ENCODE measurements around the gene LMAN2. TPM values are rescaled to one million over a fixed set of nuclear protein-coding genes. Genes with fewer than 3 reads are reported as not detected.

LMAN2 gene
- total RNA-seq, 4 donors from 2014 or later: 225 to 384 (median 257) TPM

DNA sequence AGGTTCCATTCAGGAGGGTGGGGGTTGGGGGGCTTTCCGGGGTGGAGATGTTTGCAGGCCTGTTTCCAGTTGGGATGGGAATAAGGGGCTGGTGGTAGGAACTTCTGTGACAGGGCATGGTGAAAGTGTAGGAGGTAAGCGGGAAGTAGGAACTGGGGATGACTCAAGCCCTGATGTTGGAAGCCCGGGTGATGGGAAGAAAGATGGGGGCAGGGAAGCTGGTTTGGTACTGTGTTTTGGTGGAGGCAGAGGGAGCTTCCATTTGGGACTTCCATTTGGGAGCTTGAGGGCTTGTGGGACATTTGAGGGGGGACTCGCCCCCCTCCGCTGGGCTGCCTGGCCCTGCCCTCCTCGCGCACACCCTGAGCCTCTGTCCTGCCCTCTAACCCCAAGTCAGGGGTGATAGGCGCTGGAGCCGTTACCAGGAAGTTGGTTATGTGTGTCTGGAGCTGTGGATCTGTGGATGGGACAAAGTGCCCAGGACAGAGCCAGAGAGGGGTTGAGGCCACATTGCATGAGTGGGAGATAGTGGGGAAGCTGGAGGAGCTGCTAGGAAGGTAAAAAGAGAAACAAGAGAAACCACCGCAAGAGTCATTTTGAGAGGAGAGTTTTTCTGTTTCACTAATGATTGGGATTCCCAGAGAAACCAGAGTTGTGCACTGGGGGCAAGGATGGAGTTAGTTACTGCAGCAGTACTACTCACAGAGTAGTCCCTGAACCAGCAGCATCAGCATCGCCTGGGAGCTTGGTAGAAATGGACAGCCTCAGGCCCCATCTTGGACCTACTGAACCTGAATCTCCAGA is 12.9 kb upstream of the LMAN2 start:
- intact Hi-C loops (cut with DNase I): no loop called here
- Histone ChIP-seq H3K27me3 (no peaks in the 10 kb centered on the region), H3K36me3 (no peaks in the 10 kb centered on the region), H3K27ac (peak overlapping the region in 2 of 4 donors; percentile 80 to 89), H3K4me3 (no peak overlapping the region), H3K4me1 (peaks cover 47 to 91% (median 48%) of the 10 kb centered on the region in 3 donors), H3K9me3 (no peaks in the 10 kb centered on the region)
- no peak for DNase-seq
- no peak for TF ChIP-seq POLR2A (IDR thresholded peaks at IDR 0.05)
- TF ChIP-seq, protein P1, sequence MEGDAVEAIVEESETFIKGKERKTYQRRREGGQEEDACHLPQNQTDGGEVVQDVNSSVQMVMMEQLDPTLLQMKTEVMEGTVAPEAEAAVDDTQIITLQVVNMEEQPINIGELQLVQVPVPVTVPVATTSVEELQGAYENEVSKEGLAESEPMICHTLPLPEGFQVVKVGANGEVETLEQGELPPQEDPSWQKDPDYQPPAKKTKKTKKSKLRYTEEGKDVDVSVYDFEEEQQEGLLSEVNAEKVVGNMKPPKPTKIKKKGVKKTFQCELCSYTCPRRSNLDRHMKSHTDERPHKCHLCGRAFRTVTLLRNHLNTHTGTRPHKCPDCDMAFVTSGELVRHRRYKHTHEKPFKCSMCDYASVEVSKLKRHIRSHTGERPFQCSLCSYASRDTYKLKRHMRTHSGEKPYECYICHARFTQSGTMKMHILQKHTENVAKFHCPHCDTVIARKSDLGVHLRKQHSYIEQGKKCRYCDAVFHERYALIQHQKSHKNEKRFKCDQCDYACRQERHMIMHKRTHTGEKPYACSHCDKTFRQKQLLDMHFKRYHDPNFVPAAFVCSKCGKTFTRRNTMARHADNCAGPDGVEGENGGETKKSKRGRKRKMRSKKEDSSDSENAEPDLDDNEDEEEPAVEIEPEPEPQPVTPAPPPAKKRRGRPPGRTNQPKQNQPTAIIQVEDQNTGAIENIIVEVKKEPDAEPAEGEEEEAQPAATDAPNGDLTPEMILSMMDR (IDR thresholded peaks at IDR 0.05): no peak
- 45 to 70% methylated on average over 6 to 7 of the region's 11 CpGs for WGBS, 2 donors

- Histone ChIP-seq H3K4me1 (peaks cover 44 to 91% (median 55%) of the 10 kb centered on the region in 3 donors), H3K36me3 (no peaks in the 10 kb centered on the region), H3K27ac (peak overlapping the region in 3 of 4 donors; percentile 77 to 89 (median 80)), H3K4me3 (peak overlapping the region; percentile 30 to 70 (median 54)), H3K9me3 (no peaks in the 10 kb centered on the region), H3K27me3 (no peaks in the 10 kb centered on the region)
- WGBS, 2 donors: 33 to 36% methylated on average over 10 of the region's 10 CpGs
- intact Hi-C loops (cut with DNase I): no loop called here
- DNase-seq: no peak
- TF ChIP-seq, protein P1 (IDR thresholded peaks at IDR 0.05): no peak
- no peak for TF ChIP-seq POLR2A (IDR thresholded peaks at IDR 0.05)
Observed at GRCh38 chr5:177363565-177363964, 12.1 kb upstream of the LMAN2 start.

DNA sequence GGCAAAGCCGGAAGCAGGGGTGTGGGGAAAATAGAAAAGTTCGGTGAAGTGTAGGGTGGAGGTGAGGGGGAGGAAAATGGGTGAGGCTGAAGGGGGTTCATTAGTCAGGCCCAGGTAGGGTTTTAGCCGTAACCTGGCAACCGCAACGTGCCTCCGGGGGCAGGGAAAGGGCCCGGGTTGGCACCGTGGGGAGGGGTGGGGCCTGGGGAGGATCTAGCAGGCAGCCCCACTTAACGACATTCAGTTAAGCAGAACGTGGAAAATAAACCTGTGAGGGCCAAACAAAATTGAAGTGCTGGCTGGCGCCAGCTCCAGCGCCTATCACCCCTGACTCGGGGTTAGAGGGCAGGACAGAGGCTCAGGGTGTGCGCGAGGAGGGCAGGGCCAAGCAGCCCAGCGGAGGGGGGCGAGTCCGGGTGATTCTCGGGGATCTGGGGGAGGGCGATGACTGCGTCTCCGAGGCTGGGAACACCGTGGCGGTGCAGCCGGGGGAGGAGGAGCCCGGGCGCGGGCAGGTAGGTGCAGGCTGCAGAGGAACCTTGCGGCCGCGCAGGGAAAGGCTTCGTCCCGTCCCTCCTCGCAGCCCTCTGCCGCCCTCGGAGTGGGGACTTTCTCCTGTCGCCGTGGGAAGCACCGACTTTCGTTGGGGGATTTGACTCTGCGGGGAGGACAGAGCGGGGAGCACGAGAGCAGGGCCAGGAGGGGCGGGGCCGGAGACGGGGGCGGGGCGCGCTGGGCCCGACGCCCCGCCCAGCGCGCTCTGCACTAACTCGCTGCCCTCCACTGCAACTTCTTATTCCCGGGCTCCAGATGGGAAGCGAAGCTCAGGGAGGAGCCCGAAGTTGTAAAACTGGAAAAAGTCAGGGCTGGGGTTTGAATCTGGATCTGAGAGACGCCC is 11.4 kb upstream of the LMAN2 start:
- Histone ChIP-seq H3K27ac (peak overlapping the region; percentile 77 to 89 (median 80)), H3K27me3 (no peaks in the 10 kb centered on the region), H3K36me3 (no peaks in the 10 kb centered on the region), H3K9me3 (no peaks in the 10 kb centered on the region), H3K4me1 (peaks cover 50 to 91% (median 59%) of the 10 kb centered on the region in 3 donors), H3K4me3 (peak overlapping the region; percentile 30 to 70 (median 54))
- no peak for DNase-seq
- TF ChIP-seq POLR2A (IDR thresholded peaks at IDR 0.05): peak in 1 of 4 donors; percentile 13
- TF ChIP-seq, protein P1 (IDR thresholded peaks at IDR 0.05): peak in 1 of 6 experiments; percentile 6
- WGBS, 2 donors: 4 to 17% methylated on average over 19 to 31 of the region's 59 CpGs
- intact Hi-C loops (cut with DNase I): no loop called here

GRCh38 chr5:177362292-177362609 is 10.8 kb upstream of the LMAN2 start:
- DNase-seq: no peak
- H3K4me3 ChIP-seq: peak overlapping the region in 3 of 4 donors; percentile 52 to 70 (median 56)
- H3K4me1 ChIP-seq: peaks cover 45 to 91% (median 57%) of the 10 kb centered on the region in 3 donors
- H3K9me3 ChIP-seq: no peaks in the 10 kb centered on the region
- 14 to 57% methylated on average over 6 to 8 of the region's 8 CpGs for WGBS, 2 donors
- H3K27ac ChIP-seq: peak overlapping the region; percentile 77 to 89 (median 80)
- no peak for TF ChIP-seq POLR2A (IDR thresholded peaks at IDR 0.05)
- TF ChIP-seq, protein P1 (IDR thresholded peaks at IDR 0.05): no peak
- H3K27me3 ChIP-seq: no peaks in the 10 kb centered on the region
- intact Hi-C loops (cut with DNase I): no loop called here
- H3K36me3 ChIP-seq: no peaks in the 10 kb centered on the region
